ENCODE measurements around the gene ST3GAL5.

DNA sequence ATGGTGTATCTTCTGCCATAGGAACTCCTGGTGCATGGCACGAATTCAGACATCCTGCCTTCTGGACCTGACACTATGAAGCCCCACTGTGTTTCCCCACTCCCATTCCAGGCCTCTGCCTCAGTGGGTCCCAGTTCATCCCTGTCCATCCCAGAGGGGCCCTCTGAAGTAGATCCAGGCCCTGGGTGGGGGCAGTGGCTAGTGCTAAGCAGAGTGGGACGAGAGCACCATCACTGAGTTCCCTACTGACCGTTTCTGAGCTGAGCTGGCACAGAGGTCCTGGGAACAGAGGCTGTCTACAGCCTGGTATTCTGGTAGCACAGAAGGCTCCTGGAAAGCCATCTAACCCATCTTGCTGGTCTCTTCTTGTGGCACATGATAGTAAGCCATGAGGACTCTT is 81.0 kb downstream of the ST3GAL5 start:
- TF ChIP-seq CTCF (IDR thresholded peaks at IDR 0.05) (no peak), POLR2A (IDR thresholded peaks at IDR 0.05) (no peak), POLR2AphosphoS5 (IDR thresholded peaks at IDR 0.05) (no peak), EP300 (IDR thresholded peaks at IDR 0.05) (no peak)
